Stimulated activated CD4-positive, alpha-beta T cell treated with anti-CD3 and anti-CD28 coated beads, Interleukin-4, amount 100 ng/mL, for 1 hour (primary cell): ENCODE measurements around the gene GET4.
"Not testable (repeated sequence)": the region's sequence is repeated elsewhere in the genome, so short reads cannot be mapped to it uniquely, and the experiment has no call there.

Source experiments
- DNase-seq: peaks from one replicate; pipeline ENCODE4 v3.0.0-alpha.2; 2020

Gene GET4

GRCh38 chr7:931871-932650 lies 55.7 kb downstream of the GET4 start:
- DNase-seq, result no peak

GRCh38 chr7:932651-932975 lies 56.3 kb downstream of the GET4 start:
- DNase-seq, result no peak

GRCh38 chr7:934469-935163 lies 58.3 kb downstream of the GET4 start:
- no peak for DNase-seq

GRCh38 chr7:935164-935873 lies 59.0 kb downstream of the GET4 start:
- DNase-seq, result no peak

GRCh38 chr7:935874-936385 lies 59.6 kb downstream of the GET4 start:
- DNase-seq, result no peak

- no peak for DNase-seq
Measured at GRCh38 chr7:936386-937054, 60.2 kb downstream of the GET4 start.

- no peak for DNase-seq
Measured at GRCh38 chr7:937856-938484, 61.6 kb downstream of the GET4 start.

GRCh38 chr7:938546-939185 lies 62.3 kb downstream of the GET4 start:
- DNase-seq, result no peak

GRCh38 chr7:939843-940242 lies 63.5 kb downstream of the GET4 start:
- DNase-seq, result no peak

GRCh38 chr7:940599-941408 lies 64.5 kb downstream of the GET4 start:
- DNase-seq, result no peak

GRCh38 chr7:943793-944192 lies 67.4 kb downstream of the GET4 start:
- DNase-seq, result not testable (repeated sequence)

- no peak for DNase-seq
Measured at GRCh38 chr7:944744-945143, 68.4 kb downstream of the GET4 start.

GRCh38 chr7:945147-945555 lies 68.8 kb downstream of the GET4 start:
- no peak for DNase-seq

GRCh38 chr7:945556-946255 lies 69.4 kb downstream of the GET4 start:
- DNase-seq, result no peak
